GM18868 (cell line): Measurements from ENCODE around the gene MYRIP.
"Not testable (repeated sequence)": the region's sequence is repeated elsewhere in the genome, so short reads cannot be mapped to it uniquely, and the experiment has no call there.

ENCODE experiments used
- ATAC-seq: cut with Tn5 transposase; IDR thresholded peaks from one replicate; pipeline ENCODE4 v1.9.1; 2021; ENCODE audit warnings: mild to moderate bottlenecking, moderate library complexity; ENCODE audit not compliant: unreplicated experiment

The MYRIP gene

DNA sequence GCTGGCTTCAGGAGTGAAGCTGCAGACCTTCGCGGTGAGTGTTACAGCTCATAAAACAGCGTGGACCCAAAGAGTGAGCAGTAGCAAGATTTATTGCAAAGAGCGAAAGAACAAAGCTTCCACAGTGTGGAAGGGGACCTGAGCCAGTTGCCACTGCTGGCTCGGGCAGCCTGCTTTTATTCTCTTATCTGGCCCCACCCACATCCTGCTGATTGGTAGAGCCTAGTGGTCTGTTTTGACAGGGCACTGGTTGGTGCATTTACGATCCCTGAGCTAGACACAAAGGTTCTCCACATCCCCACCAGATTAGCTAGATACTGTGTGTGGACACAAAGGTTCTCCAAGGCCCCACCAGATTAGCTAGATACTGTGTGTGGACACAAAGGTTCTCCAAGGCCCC, 267.7 kb downstream of the MYRIP start:
- ATAC-seq: not testable (repeated sequence)

- ATAC-seq: not testable (repeated sequence)
Measured at GRCh38 chr3:40077828-40078492, 268.6 kb downstream of the MYRIP start.

- ATAC-seq: no peak
Measured at GRCh38 chr3:40078590-40078989, 269.2 kb downstream of the MYRIP start.

DNA sequence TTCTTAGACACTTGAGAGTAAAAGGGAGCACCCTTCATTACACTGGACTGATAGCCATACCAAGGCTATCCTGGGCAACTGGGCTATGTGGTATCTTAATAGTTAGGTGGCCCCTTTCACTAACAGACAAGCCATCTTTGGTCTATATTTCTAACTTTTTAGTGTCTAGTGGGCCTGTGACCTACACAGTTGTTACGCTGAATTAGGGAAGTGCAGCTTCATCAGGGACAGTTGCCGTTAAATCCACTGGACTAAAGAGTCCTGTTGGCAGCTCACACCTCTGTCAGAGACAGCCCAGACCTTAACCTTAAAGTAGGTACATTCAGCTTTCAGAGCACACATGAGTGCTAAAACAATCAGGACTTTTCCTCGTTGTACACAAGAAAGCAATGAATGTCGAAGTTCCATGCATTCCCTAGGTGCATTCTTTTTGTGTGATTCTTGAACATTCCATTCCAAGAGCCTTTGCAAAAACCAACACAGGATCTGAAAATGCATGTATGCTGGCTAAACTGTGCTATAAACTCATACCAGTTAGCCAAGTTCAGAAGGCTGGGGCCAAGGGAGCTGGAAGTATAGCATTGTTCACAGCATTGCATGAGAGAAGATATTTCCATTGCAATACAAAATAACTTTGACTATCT, 269.9 kb downstream of the MYRIP start:
- ATAC-seq: no peak

DNA sequence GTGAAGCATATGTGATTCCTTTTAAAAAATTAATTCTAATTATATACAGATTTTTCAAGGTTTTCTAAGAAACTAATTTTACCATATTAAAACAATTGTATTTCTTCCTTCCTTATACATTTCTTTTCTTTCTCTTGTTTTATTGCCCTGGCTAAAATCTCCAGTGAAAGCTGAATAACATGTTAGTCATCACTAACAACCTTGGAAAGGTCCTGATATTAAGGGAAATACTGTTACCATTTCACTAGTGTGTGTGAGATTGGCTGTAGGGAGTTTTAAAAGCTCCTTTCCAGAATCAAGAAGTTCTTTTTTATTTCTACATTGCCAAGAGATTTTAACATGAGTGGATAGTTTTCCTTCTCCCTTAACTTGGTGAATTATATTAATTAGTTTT, 270.4 kb downstream of the MYRIP start:
- no peak for ATAC-seq

DNA sequence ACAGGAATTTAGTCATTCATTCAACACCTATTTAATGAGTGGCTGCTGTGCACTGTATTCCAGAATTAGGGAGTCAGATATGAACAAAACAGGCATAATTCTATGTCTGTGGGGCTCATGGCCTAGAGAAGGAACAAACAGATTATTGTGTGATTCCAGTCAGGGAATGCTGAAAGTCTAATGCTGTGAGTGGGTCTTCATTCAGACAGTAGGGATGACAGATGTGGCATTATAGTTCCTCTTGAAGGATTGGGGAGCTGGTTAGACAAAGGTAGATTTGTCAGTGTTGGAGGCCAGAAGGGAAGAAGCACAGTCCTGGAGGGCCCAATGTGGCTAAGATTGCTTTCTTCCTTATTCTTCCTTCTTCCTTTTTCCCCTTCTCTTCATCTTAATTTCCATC, 273.7 kb downstream of the MYRIP start:
- ATAC-seq: no peak

GRCh38 chr3:40084424-40084823, 275.0 kb downstream of the MYRIP start:
- ATAC-seq: not testable (repeated sequence)

GRCh38 chr3:40086890-40087883, 277.8 kb downstream of the MYRIP start:
- no peak for ATAC-seq

DNA sequence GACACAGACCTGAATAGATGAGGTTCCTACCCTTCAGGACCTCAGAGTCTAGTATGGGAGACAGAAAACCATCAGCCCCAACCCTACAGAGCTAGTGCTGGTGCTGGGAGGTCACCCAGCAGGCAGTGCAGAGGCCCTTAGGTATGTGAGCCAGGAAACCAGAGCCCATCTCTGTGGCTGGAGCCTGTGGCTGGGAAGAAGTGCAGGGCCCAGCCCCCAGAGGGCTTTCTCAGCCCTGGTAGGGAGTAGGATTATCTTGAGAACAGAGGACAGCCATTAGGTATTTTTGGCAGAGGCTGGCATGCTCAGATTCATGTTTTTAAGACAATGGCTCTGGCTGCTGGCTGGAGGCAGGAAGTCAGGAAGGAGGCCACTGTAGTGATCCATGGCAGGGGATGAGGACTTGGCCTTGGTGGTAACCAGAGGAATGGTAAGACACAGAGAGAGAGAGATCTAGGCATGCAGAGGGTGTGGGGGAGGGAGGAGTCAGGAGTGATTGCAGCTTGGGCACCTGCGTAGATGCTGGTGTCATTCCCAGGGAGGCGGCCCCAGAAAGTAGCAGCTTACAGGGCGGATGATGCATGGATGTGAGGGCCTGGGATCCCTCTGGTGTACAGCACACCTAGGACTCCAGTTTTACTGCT, 279.2 kb downstream of the MYRIP start:
- no peak for ATAC-seq

GRCh38 chr3:40096661-40097111, 287.3 kb downstream of the MYRIP start:
- ATAC-seq: no peak

DNA sequence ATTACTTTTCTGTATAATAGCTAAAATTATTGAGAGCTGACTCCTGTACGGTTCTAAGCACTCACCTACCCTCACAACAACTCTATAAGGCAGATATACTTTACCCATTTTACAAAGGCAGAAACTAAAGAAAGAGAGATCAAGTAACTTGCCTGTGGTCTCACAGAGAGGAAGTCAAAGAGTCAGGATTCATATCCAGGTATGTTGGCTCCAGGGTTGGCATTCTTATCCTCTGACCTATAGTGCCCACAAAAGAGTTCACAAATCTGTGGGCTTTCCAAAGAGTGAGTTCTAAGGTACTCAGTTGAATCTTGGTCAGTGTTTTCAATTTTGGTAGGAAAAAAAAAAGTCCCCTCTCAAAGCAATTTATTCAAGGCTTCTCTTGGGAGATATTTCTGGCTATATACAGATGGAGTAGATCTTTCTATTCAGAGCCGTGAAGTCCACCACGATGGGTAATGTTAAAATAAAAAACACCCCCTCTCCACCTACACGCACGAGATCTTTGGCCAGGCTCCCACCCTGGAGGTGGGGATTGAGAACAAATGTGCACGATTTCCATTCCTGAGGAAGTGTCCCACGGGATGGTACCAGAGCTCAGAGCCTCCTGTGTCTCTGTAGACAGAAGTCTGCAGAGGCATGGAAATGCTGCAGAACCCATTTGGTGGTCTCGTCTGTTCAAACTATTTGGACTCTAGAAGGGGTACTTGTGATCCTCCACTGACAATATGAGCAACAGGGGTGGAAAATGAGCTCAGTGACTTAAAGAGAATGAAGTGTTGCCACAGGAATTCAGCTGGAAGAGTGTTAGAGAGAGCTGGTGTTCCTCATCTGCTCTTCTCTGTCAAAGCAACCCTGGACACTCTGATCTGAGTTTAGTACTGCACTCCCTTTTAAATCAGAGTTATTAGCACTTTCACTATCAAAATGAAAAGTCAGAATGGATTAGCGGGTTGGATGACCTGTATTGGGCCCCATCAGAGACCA, 288.0 kb downstream of the MYRIP start:
- no peak for ATAC-seq

- ATAC-seq: no peak
Measured at GRCh38 chr3:40098261-40098759, 288.9 kb downstream of the MYRIP start.

- no peak for ATAC-seq
Measured at GRCh38 chr3:40099871-40100270, 290.5 kb downstream of the MYRIP start.

DNA sequence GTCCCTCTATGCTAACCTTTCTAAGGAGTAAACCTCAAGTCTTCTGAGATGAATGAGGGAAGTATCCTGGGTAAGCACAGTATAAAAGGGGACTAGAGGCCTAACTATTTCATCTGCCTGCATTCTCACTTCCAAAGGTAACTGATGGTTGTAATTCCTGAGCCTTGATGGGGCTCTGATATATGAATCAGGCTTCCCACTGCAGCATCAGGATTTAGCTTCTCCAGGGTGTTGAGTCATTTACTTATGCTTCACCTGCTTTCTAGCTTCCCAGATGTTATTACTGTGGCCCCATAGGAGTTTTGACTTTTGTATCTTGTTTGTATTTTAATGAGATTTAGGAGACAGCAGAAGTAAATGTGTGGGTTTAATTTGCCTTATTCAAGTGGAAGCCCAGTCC, 292.8 kb downstream of the MYRIP start:
- ATAC-seq: no peak

DNA sequence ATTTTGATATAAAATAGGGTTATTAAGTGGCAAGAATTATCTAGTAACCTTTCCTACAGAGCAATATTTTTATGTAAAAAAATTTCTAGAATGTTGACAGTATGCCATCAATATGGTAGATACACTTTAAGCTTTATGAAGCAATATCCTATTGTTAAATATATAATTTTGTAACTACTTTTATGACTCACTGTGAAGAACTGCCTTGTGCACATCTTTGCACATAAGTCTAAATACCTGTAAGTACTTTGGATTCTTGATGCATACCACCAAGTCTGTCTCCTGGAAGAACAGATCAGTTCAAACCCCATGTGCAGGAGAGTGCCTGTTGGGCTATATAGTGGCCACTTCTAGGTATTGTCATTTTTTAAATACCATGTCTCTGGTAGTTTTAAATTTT, 294.4 kb downstream of the MYRIP start:
- ATAC-seq: no peak

- no peak for ATAC-seq
Measured at GRCh38 chr3:40104441-40104840, 295.0 kb downstream of the MYRIP start.

GRCh38 chr3:40108643-40109042, 299.2 kb downstream of the MYRIP start:
- no peak for ATAC-seq

- ATAC-seq: no peak
Measured at GRCh38 chr3:40109641-40110490, 300.5 kb downstream of the MYRIP start.
